ENCODE data around the gene PAK4.
"Not testable (repeated sequence)": the region's sequence is repeated elsewhere in the genome, so short reads cannot be mapped to it uniquely, and the experiment has no call there.

The PAK4 gene

DNA sequence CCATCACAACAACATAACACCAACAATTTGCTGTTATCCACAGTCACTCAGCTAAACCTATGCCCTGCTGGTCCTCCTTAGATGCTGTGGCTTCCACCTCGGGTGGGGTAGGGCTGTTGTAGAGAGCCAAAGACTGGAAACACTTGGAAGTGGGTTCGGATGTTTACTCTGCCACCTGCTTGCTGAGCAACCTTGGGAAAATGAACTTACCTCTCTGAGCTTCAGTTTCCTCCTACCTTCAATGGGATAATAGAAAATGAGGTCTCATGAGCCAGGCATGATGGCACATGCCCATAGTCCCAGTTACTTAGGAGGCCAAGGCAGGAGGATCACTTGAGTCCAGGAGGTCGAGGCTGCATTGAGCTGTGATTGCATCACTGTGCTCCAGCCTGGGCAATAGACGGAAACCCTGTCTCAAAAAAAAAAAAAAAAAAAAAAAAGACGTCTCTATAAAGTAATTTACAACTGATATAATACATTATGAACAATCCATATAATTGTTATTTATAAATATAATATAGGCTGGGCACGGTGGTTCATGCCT lies 81.8 kb downstream of the PAK4 start:
- DNase-seq (ENCODE audit: low read depth in 2 of 2), result no peak

DNA sequence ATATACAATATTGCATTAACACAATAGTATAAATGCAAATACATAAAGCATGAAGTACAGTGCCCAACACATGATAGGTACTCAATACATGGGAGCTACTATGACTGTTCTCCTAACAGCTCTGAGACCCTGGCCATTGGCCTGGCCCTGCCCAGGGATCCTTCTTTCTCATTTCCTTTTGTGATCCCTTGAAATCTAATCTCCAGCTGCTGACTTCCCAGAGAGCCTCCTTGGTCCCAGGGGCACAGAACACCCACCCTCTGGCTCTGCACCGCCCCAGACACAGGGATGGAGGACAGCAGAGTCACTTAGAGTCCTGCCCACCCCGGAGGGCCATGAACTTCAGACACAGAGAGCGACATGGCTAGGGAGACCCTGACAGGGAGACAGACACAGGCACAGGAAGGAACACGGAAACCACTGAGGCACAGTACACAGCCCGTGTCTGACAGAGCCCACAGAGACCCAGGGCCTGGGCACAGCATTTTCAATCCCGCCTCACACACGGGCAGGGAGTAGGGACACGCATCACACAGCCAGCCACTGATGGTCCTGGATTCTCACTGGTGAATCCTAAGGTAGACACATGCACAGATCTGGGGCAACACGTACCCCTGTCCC lies 82.7 kb downstream of the PAK4 start:
- DNase-seq (ENCODE audit: low read depth in 2 of 2), result no peak

DNA sequence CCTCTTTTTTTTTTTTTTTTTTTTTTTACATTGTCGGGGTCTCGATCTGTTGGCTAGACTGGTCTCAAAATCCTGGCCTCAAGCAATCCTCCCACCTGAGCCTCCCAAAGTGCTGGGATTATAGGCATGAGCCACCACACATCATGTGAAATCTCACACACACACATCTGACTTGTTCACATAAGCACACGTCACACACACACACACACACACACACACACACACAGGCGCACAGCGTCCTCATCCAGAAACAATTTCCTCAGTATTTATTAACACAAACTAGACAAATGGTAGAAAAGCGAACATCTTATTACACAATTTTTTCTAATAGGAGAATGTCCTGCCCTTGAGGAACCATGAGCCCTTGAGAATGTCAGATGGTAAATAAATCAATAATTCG lies 83.6 kb downstream of the PAK4 start:
- DNase-seq (ENCODE audit: low read depth in 2 of 2), result no peak

DNA sequence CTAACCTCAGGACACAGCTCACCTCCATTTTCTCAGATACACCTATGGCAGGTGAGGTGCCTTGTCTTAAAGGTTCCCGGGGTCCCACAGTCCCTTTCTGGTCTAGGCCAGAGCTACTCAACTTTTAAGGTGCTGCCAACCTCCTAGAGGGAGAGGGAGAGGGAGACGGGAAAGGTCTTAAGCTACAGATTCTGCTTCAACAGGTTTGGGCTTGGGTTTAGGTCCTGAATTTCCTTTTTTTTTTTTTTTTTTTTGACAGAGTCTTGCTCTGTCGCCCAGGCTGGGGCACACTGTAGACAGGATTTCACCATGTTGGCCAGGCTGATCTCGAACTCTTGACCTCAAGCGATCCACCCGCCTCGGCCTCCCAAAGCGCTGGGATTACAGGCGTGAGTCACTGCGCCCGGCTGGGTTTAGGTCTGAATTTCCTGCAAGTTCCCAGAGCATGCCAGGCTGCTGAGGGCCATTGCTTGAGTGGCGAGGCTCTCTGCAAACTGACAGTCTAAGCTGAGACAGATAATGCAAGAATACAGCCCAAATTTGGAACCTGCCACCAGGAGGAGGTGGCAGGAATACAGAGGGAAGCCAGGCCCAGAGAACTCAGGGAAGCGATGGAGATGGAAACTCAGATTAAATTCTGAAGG lies 86.3 kb downstream of the PAK4 start:
- no peak for DNase-seq (ENCODE audit: low read depth in 2 of 2)

DNA sequence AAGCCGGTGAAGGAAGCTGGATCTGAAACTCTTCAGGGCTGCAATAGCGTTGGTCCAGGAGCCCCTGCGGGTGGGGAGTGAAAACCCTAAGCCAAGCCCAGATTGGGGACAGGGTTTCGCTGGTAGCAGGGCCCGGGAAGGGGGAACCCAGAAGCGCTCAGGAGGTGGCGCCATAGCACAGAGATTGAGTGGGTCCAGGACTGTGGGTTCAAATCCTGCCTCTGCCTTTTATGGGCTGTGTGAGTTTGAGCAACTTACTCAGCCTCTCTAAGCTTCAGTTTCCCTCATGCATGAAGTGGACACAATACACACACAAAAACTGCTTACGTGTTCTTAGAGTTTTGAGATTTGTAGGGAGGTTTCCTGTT lies 86.8 kb downstream of the PAK4 start:
- DNase-seq (ENCODE audit: low read depth in 2 of 2), result peak; percentile 55 to 56

DNA sequence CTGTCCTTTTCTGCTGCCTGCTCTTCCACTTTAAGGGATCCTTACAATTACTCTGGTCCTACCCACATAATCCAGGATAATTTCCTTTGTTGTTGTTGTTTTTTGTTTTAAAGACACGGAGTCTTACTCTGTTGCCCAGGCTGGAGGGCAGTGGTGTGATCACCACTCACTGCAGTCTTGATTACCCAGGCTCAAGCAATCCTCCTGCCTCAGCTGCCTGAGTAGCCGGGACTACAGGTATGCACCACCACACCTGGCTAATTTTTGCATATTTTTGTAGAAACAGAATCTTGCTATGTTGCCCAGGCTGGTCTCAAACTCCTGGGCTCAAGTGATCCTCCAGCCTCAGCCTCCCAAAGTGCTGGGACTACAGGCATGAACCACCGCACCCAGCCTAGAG lies 89.7 kb downstream of the PAK4 start:
- DNase-seq (ENCODE audit: low read depth in 2 of 2), result not testable (repeated sequence)

GRCh38 chr19:39217094-39217493 lies 91.5 kb downstream of the PAK4 start:
- no peak for DNase-seq (ENCODE audit: low read depth in 2 of 2)

DNA sequence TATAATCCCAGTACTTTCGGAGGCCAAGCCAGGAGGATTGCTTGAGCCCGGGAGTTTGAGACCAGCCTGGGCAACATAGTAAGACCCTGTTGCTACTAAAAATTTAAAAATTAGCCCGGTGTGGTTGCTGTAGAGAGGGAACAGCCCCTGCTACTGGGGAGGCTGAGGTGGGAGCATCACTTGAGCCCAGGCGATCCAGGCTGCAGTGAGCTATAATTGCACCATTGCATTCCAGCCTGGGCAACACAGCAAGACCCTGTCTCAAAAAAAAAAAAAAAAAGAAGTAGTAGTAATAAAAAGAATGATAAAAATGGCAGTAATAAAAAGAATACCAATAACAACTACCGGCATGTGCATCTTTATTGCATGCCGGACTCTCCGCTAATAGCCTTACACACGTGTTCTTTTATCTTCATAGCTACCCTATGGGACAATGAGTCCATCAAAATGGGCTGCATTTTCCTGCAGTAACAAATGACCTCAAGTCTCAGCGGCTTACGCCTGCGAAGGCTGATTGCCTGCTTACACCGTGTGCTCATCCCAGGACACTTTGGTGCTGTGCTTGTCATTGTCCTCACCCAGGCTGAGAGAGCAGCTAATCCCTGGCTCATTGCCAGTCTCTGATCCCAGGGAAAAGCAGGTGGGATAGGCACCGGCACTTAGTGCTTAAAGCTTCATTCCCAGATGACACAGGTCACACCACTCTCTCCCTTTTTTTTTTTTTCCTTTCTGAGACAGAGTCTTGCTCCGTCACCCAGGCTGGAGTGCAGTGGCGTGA lies 92.8 kb downstream of the PAK4 start:
- no peak for DNase-seq (ENCODE audit: low read depth in 2 of 2)

GRCh38 chr19:39219108-39219507 lies 93.5 kb downstream of the PAK4 start:
- DNase-seq (ENCODE audit: low read depth in 2 of 2), result not testable (repeated sequence)

GRCh38 chr19:39223703-39224279 lies 98.2 kb downstream of the PAK4 start:
- DNase-seq (ENCODE audit: low read depth in 2 of 2), result no peak

- DNase-seq (ENCODE audit: low read depth in 2 of 2), result no peak
These were observed 99.3 kb downstream of the PAK4 start for GRCh38 chr19:39224910-39225309.

All from stimulated activated CD4-positive, alpha-beta T cell treated with anti-CD3 and anti-CD28 coated beads, Interleukin-4, amount 100 ng/mL, for 48 hours (primary cell).